Ovary (tissue), 9 donors: ENCODE measurements around the gene CAPZA2. TPM values are rescaled to one million over a fixed set of nuclear protein-coding genes. Genes with fewer than 3 reads are reported as not detected.
A peak's percentile ranks its signal among the peaks of the same experiment; 100 is the strongest.
"Not testable (repeated sequence)": the region's sequence is repeated elsewhere in the genome, so short reads cannot be mapped to it uniquely, and the experiment has no call there.

ENCODE experiments used
- DNase-seq, 5 donors: peaks; one replicate each; pipeline ENCODE4 v3.0.0-alpha.2; 2019 to 2020
- H3K27ac ChIP-seq, 2 donors: fragments of 200-600 bp; one replicate each; pipeline versions ENCODE4 v1.5.1 to v1.8.0; 2019 to 2022
- H3K27me3 ChIP-seq: fragments of 200-600 bp; one replicate; pipeline ENCODE4 v1.8.0; 2022
- H3K36me3 ChIP-seq: fragments of 200-600 bp; sonication (generic); one replicate; pipeline ENCODE4 v1.5.1; 2019
- H3K4me1 ChIP-seq: one replicate; pipeline ENCODE4 v1.8.1; 2013; ENCODE audit warnings: mild to moderate bottlenecking, moderate library complexity; ENCODE audit not compliant: insufficient read depth
- H3K4me3 ChIP-seq: fragments of 200-600 bp; sonication (generic); one replicate; pipeline ENCODE4 v1.5.1; 2017
- H3K9me3 ChIP-seq, 2 donors: fragments of 200-600 bp in 1 of 2; sonication (generic) in 1 of 2; one replicate each; pipeline versions ENCODE4 v1.5.1 to v1.8.1; 2013 to 2019; ENCODE audit warnings: mild to moderate bottlenecking in 1 of 2, moderate library complexity in 1 of 2
- CTCF ChIP-seq, 3 donors: fragments of 450-650 bp in 2 of 3; fragments of 200-600 bp in 1 of 3; IDR thresholded peaks; one replicate each; pipeline versions ENCODE4 v1.5.1 to v1.8.0; 2016 to 2022; ENCODE audit warnings: antibody characterized with exemption in 3 of 3, mild to moderate bottlenecking in 1 of 3
- EP300 ChIP-seq: sonication (generic); formaldehyde crosslinking; IDR thresholded peaks from one replicate; pipeline ENCODE4 v1.6.1; 2017; ENCODE audit warnings: antibody characterized with exemption
- POLR2A ChIP-seq: fragments of 450-650 bp; IDR thresholded peaks from one replicate; pipeline ENCODE4 v1.6.1; 2017; ENCODE audit warnings: antibody characterized with exemption, mild to moderate bottlenecking, moderate library complexity
- WGBS, 3 donors: extraction: QIAGEN DNeasy Blood & Tissue Kit in 1 of 3; methylation state at CpG; one replicate each; pipeline versions ENCODE4 v1.1.5 to v1.1.7; 2013 to 2017; 5-methylcytosine and 5-hydroxymethylcytosine counted together
- intact Hi-C, 4 donors: fragments of 100-400 bp; cut with DNase I; formaldehyde crosslinking; loops; one replicate each; pipeline versions ENCODE4 v1.11.0 to v1.15.1; 2022 to 2023
- polyA plus RNA-seq, 2 donors: library from polyadenylated mRNA; stranded (reverse); fragments of 200-250 nt in 1 of 2; fragments of 350-450 nt in 1 of 2; fragmentation: Illumina TruSeq in 1 of 2; extraction: RNeasy Lipid Tissue Mini Kit (QIAGEN cat#74804) in 1 of 2; gene quantifications; one replicate each; pipeline ENCODE4 v1.2.3, GENCODE V29; 2013 to 2014
- total RNA-seq, 7 donors: library from RNA; depleted of rRNA in 2 of 7; stranded (reverse); fragments of >200 nt in 2 of 7; fragmentation: NEBNext Ultra II Directional in 3 of 7; extraction: Animal tissue kit (Norgen Biotek cat#: 25700) in 3 of 7; gene quantifications; one replicate each; pipeline versions ENCODE4 v1.1.0 to v1.2.4, GENCODE V29; 2016 to 2023
- donor health status: DM: no; HTN: no; CAD: no; lungs with moderate emphysema.
- donor health status: DM: no; HTN: no; CAD: no.
- donor health status: Bipolar disorder and iron deficiency.
- donor health status: DM: yes; HTN: yes; CAD: no.
- donor health status: DM: no; HTN: no; CAD: no.
- donor health status: DM: yes; HTN: yes; CAD: no.

CAPZA2 gene
- total and polyA plus RNA-seq, 9 donors, result 55.1 to 184 (median 129) TPM

- no peak for DNase-seq
- H3K4me3 ChIP-seq, result no peak overlapping the region
- WGBS, 3 donors, result 69 to 79% (median 72%) methylated on average over 2 of the region's 2 CpGs
- H3K4me1 ChIP-seq, result peaks cover 8% of the 10 kb centered on the region
- no peaks in the 10 kb centered on the region for H3K9me3 ChIP-seq
- H3K36me3 ChIP-seq, result no peaks in the 10 kb centered on the region
- TF ChIP-seq CTCF (IDR thresholded peaks at IDR 0.05), result no peak
- TF ChIP-seq EP300, result no peak
- no peak for TF ChIP-seq POLR2A
- no peaks in the 10 kb centered on the region for H3K27me3 ChIP-seq
- peak overlapping the region; percentile 22 to 100 for H3K27ac ChIP-seq
- intact Hi-C loops, result no loop called here
These were observed 94.1 kb downstream of the CAPZA2 start for GRCh38 chr7:116956477-116956804.

GRCh38 chr7:116957874-116958273, 95.5 kb downstream of the CAPZA2 start:
- DNase-seq, result no peak
- H3K9me3 ChIP-seq, result no peaks in the 10 kb centered on the region
- no peaks in the 10 kb centered on the region for H3K36me3 ChIP-seq
- 82 to 92% (median 87%) methylated on average over 2 of the region's 2 CpGs for WGBS, 3 donors
- intact Hi-C loops, result no loop called here
- peaks cover 8% of the 10 kb centered on the region for H3K4me1 ChIP-seq
- TF ChIP-seq POLR2A, result no peak
- no peak for TF ChIP-seq EP300
- TF ChIP-seq CTCF (IDR thresholded peaks at IDR 0.05), result no peak
- H3K27me3 ChIP-seq, result no peaks in the 10 kb centered on the region
- no peak overlapping the region for H3K27ac ChIP-seq
- H3K4me3 ChIP-seq, result no peak overlapping the region

GRCh38 chr7:116961966-116962673, 99.7 kb downstream of the CAPZA2 start:
- WGBS, 3 donors, result 89 to 93% (median 92%) methylated on average over 4 of the region's 4 CpGs
- H3K27me3 ChIP-seq, H3K9me3 ChIP-seq, H3K4me3 ChIP-seq, H3K27ac ChIP-seq, H3K4me1 ChIP-seq, intact Hi-C loops, H3K36me3 ChIP-seq, DNase-seq: not testable (repeated sequence)

GRCh38 chr7:116963234-116963633, 100.8 kb downstream of the CAPZA2 start:
- no peak for TF ChIP-seq EP300
- no peak for TF ChIP-seq POLR2A
- no peak for TF ChIP-seq CTCF (IDR thresholded peaks at IDR 0.05)
- H3K27me3 ChIP-seq, result no peaks in the 10 kb centered on the region
- H3K4me1 ChIP-seq, result no peaks in the 10 kb centered on the region
- no peak overlapping the region for H3K27ac ChIP-seq
- no peaks in the 10 kb centered on the region for H3K36me3 ChIP-seq
- no peaks in the 10 kb centered on the region for H3K9me3 ChIP-seq
- DNase-seq, result no peak
- no peak overlapping the region for H3K4me3 ChIP-seq
- intact Hi-C loops, result no loop called here

GRCh38 chr7:116966601-116967000, 104.2 kb downstream of the CAPZA2 start:
- Histone ChIP-seq H3K4me3 (no peak overlapping the region), H3K36me3 (no peaks in the 10 kb centered on the region), H3K27me3 (no peaks in the 10 kb centered on the region), H3K27ac (no peak overlapping the region), H3K9me3 (no peaks in the 10 kb centered on the region), H3K4me1 (no peaks in the 10 kb centered on the region)
- TF ChIP-seq EP300, result no peak
- TF ChIP-seq CTCF (IDR thresholded peaks at IDR 0.05), result no peak
- no peak for TF ChIP-seq POLR2A
- intact Hi-C loops, result no loop called here
- DNase-seq, result no peak
